Measurements from ENCODE around the gene DNAH2. TPM values are rescaled to one million over a fixed set of nuclear protein-coding genes. Genes with fewer than 3 reads are reported as not detected.

The DNAH2 gene
- not detected for total RNA-seq
- not detected for total RNA-seq (2013)
- 0 to 0.28 (median 0.04) reads per million in 29 experiments for total RNA-seq

DNA sequence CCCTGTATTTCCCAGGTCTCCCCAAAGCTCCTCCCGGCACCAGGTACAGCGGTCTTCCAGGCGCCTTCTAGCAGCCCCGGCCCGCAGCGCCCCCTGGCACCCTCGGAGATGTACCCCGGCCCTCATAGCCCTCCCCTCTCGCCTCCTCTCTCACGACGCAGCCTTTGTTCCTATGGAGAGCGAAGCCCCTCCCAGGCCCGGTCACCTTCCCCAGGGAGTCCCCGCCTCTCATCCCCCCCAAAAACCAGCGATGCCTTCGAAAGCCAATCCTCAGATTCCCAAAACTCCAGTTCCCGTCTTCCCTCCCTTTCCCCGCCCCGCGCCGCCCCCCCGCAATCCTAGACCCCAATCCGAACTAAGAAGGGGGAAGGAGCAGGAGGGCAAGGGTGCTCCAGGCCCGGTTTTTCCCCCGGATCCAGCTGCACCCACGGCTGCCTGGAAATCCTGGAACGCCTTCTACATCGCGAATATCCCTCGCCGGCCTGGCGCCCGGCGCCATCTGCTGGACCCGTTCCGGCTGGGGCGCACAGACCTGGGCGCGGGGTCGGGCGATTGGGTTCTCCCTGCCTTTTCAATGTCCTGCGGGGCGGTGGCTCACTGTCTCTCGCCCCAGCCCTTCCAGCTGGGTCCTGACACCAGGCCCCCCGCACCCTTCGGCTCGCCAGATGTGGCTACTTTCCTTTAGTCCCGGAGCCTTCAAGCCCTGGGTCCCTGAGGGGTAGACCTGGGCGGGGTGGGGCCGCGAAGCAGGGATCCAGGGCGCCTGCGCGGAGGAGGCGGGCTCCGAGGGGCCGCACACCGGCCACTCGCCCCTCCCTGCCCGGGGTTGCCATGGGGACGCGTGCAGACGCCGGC is at the start of gene DNAH2:
DNAH2 (plus strand) TSS at position 844 of the 855 bp plus-strand sequence. CDS start 1,991 bp downstream, outside the sequence.
- H3K9me3 ChIP-seq = no peaks in the 10 kb centered on the region
- WGBS (ENCODE audit: insufficient coverage) = under 1% methylated on average over 48 of the region's 64 CpGs
- H3K27me3 Mint-ChIP-seq = peaks cover 63 to 82% of the 10 kb centered on the region in 2 donors
- H3K36me3 Mint-ChIP-seq = no peaks in the 10 kb centered on the region
- H3K4me3 Mint-ChIP-seq = peak within 1 kb of the TSS; percentile 67 to 71 (median 70)
- no peaks in the 10 kb centered on the region for H3K36me3 ChIP-seq (ENCODE audit: control insufficient read depth in 2 of 2, extremely low read depth in 1 of 2, insufficient read depth in 1 of 2, low read length in 1 of 2)
- peaks cover 0 to 82% of the 10 kb centered on the region in 2 experiments for H3K27me3 ChIP-seq (replicated peaks in 1 of 2; ENCODE audit: control insufficient read depth in 2 of 2, extremely low read depth in 1 of 2, insufficient read depth in 2 of 2, low read length in 1 of 2)
- no peak within 1 kb of the TSS for H3K27ac ChIP-seq (ENCODE audit: low read length)
- POLR2A ChIA-PET = no interaction called here
- no peaks in the 10 kb centered on the region for H3K9me3 Mint-ChIP-seq
- peaks cover 14 to 25% (median 21%) of the 10 kb centered on the region in 3 donors for H3K4me1 Mint-ChIP-seq
- peak within 1 kb of the TSS; percentile 28 to 57 for H3K4me3 ChIP-seq (ENCODE audit: control insufficient read depth in 1 of 2, extremely low read depth in 1 of 2, low read length in 1 of 2)
- ATAC-seq (replicated peaks in 1 of 4) (peak; percentile 53 to 68 (median 62)), DNase-seq (peak in 5 of 35 experiments; percentile 16 to 33 (median 22))
- peaks cover 0 to 21% of the 10 kb centered on the region in 2 experiments for H3K4me1 ChIP-seq (ENCODE audit: control insufficient read depth in 1 of 2, extremely low read depth in 1 of 2, insufficient read depth in 2 of 2, low read length in 2 of 2)
- CTCF ChIA-PET = no interaction called here
- H3K27ac Mint-ChIP-seq = no peak within 1 kb of the TSS

DNA sequence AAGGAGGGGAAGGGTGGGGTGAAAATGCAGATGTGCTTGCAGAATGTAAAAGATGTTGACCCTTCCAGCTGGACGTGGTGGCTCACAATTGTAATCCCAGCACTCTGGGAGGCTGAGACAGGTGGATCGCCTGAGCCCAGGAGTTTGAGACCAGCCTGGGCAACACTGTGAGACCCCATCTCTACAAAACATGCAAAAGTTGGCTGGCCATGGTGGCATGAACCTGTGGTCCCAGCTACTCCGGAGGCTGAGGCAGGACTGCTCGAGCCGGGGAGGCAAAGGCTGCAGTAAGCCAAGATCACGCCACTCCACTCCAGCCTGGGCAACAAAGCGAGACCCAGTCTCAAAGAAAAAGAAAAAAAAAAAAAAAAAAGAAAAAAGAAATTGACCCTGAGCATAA is 49.1 kb upstream of the DNAH2 start:
- H3K4me1 Mint-ChIP-seq = no peaks in the 10 kb centered on the region
- ChIA-PET CTCF (no interaction called here), POLR2A (no interaction called here)
- Histone ChIP-seq H3K36me3 (ENCODE audit: control insufficient read depth in 2 of 2, extremely low read depth in 1 of 2, insufficient read depth in 1 of 2, low read length in 1 of 2) (peaks cover 6 to 44% of the 10 kb centered on the region in 2 donors), H3K27me3 (replicated peaks in 1 of 2; ENCODE audit: control insufficient read depth in 2 of 2, extremely low read depth in 1 of 2, insufficient read depth in 2 of 2, low read length in 1 of 2) (no peaks in the 10 kb centered on the region), H3K9me3 (no peaks in the 10 kb centered on the region), H3K27ac (ENCODE audit: low read length) (no peak overlapping the region), H3K4me1 (ENCODE audit: control insufficient read depth in 1 of 2, extremely low read depth in 1 of 2, insufficient read depth in 2 of 2, low read length in 2 of 2) (no peaks in the 10 kb centered on the region), H3K4me3 (ENCODE audit: control insufficient read depth in 1 of 2, extremely low read depth in 1 of 2, low read length in 1 of 2) (no peak overlapping the region)
- no peaks in the 10 kb centered on the region for H3K9me3 Mint-ChIP-seq
- H3K4me3 Mint-ChIP-seq = no peak overlapping the region
- DNase-seq = no peak
- no peaks in the 10 kb centered on the region for H3K27me3 Mint-ChIP-seq
- peaks cover 29% of the 10 kb centered on the region for H3K36me3 Mint-ChIP-seq
- no peak overlapping the region for H3K27ac Mint-ChIP-seq
- no peak for ATAC-seq (replicated peaks in 1 of 4)
- 100% methylated on average over 2 of the region's 7 CpGs for WGBS (ENCODE audit: insufficient coverage)

- no peak overlapping the region for H3K4me3 Mint-ChIP-seq
- H3K4me1 ChIP-seq (ENCODE audit: control insufficient read depth in 1 of 2, extremely low read depth in 1 of 2, insufficient read depth in 2 of 2, low read length in 2 of 2) = no peaks in the 10 kb centered on the region
- peaks cover 6 to 61% of the 10 kb centered on the region in 2 donors for H3K36me3 ChIP-seq (ENCODE audit: control insufficient read depth in 2 of 2, extremely low read depth in 1 of 2, insufficient read depth in 1 of 2, low read length in 1 of 2)
- H3K36me3 Mint-ChIP-seq = peaks cover 40% of the 10 kb centered on the region
- H3K27me3 Mint-ChIP-seq = no peaks in the 10 kb centered on the region
- ChIA-PET CTCF (interaction anchor here (0.8 to 1.2 kb wide), 5 partner anchors 12 to 84 kb away, joined by 4 to 9 read pairs (median 5); partner anchors contain the start of genes FXR2 (in 1 of the 2), TP53 (in 1 of the 2) and WRAP53 (in 1 of the 2)), POLR2A (interaction anchor here in 1 of 2 donors (0.6 kb wide), 1 partner anchor 46 kb away, joined by 3 read pairs; no protein-coding TSS in a partner anchor)
- H3K27ac ChIP-seq (ENCODE audit: low read length) = no peak overlapping the region
- ATAC-seq (replicated peaks in 1 of 4) = no peak
- no peak overlapping the region for H3K27ac Mint-ChIP-seq
- DNase-seq = peak in 7 of 35 experiments; percentile 12 to 40 (median 21)
- H3K27me3 ChIP-seq (replicated peaks in 1 of 2; ENCODE audit: control insufficient read depth in 2 of 2, extremely low read depth in 1 of 2, insufficient read depth in 2 of 2, low read length in 1 of 2) = no peaks in the 10 kb centered on the region
- H3K4me1 Mint-ChIP-seq = peaks cover 0 to 7% (median 4%) of the 10 kb centered on the region in 3 donors
- no peaks in the 10 kb centered on the region for H3K9me3 ChIP-seq
- no peak overlapping the region for H3K4me3 ChIP-seq (ENCODE audit: control insufficient read depth in 1 of 2, extremely low read depth in 1 of 2, low read length in 1 of 2)
- no CpG with 5 or more reads among the region's 2 CpGs for WGBS (ENCODE audit: insufficient coverage)
- H3K9me3 Mint-ChIP-seq = no peaks in the 10 kb centered on the region
Measured at GRCh38 chr17:7673239-7673638, 44.3 kb upstream of the DNAH2 start.

DNA sequence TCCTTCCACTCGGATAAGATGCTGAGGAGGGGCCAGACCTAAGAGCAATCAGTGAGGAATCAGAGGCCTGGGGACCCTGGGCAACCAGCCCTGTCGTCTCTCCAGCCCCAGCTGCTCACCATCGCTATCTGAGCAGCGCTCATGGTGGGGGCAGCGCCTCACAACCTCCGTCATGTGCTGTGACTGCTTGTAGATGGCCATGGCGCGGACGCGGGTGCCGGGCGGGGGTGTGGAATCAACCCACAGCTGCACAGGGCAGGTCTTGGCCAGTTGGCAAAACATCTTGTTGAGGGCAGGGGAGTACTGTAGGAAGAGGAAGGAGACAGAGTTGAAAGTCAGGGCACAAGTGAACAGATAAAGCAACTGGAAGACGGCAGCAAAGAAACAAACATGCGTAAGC is 42.6 kb upstream of the DNAH2 start:
- Mint-ChIP-seq H3K4me1 (peaks cover 2 to 7% (median 6%) of the 10 kb centered on the region in 3 donors), H3K27me3 (no peaks in the 10 kb centered on the region), H3K9me3 (no peaks in the 10 kb centered on the region), H3K4me3 (no peak overlapping the region), H3K36me3 (peaks cover 33% of the 10 kb centered on the region), H3K27ac (no peak overlapping the region)
- Histone ChIP-seq H3K4me3 (ENCODE audit: control insufficient read depth in 1 of 2, extremely low read depth in 1 of 2, low read length in 1 of 2) (no peak overlapping the region), H3K27me3 (replicated peaks in 1 of 2; ENCODE audit: control insufficient read depth in 2 of 2, extremely low read depth in 1 of 2, insufficient read depth in 2 of 2, low read length in 1 of 2) (no peaks in the 10 kb centered on the region), H3K9me3 (no peaks in the 10 kb centered on the region), H3K36me3 (ENCODE audit: control insufficient read depth in 2 of 2, extremely low read depth in 1 of 2, insufficient read depth in 1 of 2, low read length in 1 of 2) (peaks cover 6 to 47% of the 10 kb centered on the region in 2 donors), H3K27ac (ENCODE audit: low read length) (no peak overlapping the region), H3K4me1 (ENCODE audit: control insufficient read depth in 1 of 2, extremely low read depth in 1 of 2, insufficient read depth in 2 of 2, low read length in 2 of 2) (no peaks in the 10 kb centered on the region)
- WGBS (ENCODE audit: insufficient coverage) = over 99% methylated on average over 12 of the region's 14 CpGs
- ATAC-seq (replicated peaks in 1 of 4) (no peak), DNase-seq (no peak)
- POLR2A ChIA-PET = interaction anchor here in 1 of 2 donors (0.6 kb wide), 1 partner anchor 436 kb away, joined by 5 read pairs; no protein-coding TSS in a partner anchor
- CTCF ChIA-PET = interaction anchor here in 1 of 2 donors (1.1 kb wide), 1 partner anchor 12 kb away, joined by 4 read pairs; the partner anchor contains the start of gene TP53

DNA sequence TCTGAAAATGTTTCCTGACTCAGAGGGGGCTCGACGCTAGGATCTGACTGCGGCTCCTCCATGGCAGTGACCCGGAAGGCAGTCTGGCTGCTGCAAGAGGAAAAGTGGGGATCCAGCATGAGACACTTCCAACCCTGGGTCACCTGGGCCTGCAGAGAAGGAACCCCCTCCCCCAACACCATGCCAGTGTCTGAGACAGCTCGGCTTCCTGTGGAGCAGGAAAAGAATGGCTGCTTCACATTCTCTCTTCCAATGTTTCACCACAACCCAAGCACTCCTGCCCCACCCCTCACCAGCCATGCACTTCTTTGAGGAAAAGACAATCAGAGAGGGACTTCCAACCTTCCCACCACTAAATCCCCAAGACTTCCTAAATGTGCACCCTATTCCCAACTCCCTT is 41.0 kb upstream of the DNAH2 start:
- DNase-seq (no peak), ATAC-seq (replicated peaks in 1 of 4) (no peak)
- Mint-ChIP-seq H3K4me3 (no peak overlapping the region), H3K27me3 (no peaks in the 10 kb centered on the region), H3K36me3 (peaks cover 28% of the 10 kb centered on the region), H3K27ac (no peak overlapping the region), H3K9me3 (no peaks in the 10 kb centered on the region), H3K4me1 (peaks cover 3 to 7% (median 7%) of the 10 kb centered on the region in 3 donors)
- WGBS (ENCODE audit: insufficient coverage) = no CpG with 5 or more reads among the region's 5 CpGs
- H3K27me3 ChIP-seq (replicated peaks in 1 of 2; ENCODE audit: control insufficient read depth in 2 of 2, extremely low read depth in 1 of 2, insufficient read depth in 2 of 2, low read length in 1 of 2) = no peaks in the 10 kb centered on the region
- POLR2A ChIA-PET = no interaction called here
- CTCF ChIA-PET = interaction anchor here in 1 of 2 donors (0.6 kb wide), 1 partner anchor 12 kb away, joined by 3 read pairs; the partner anchor contains the start of gene WRAP53
- peaks cover 0 to 38% of the 10 kb centered on the region in 2 donors for H3K36me3 ChIP-seq (ENCODE audit: control insufficient read depth in 2 of 2, extremely low read depth in 1 of 2, insufficient read depth in 1 of 2, low read length in 1 of 2)
- no peaks in the 10 kb centered on the region for H3K9me3 ChIP-seq
- no peaks in the 10 kb centered on the region for H3K4me1 ChIP-seq (ENCODE audit: control insufficient read depth in 1 of 2, extremely low read depth in 1 of 2, insufficient read depth in 2 of 2, low read length in 2 of 2)
- H3K4me3 ChIP-seq (ENCODE audit: control insufficient read depth in 1 of 2, extremely low read depth in 1 of 2, low read length in 1 of 2) = no peak overlapping the region
- H3K27ac ChIP-seq (ENCODE audit: low read length) = no peak overlapping the region

DNA sequence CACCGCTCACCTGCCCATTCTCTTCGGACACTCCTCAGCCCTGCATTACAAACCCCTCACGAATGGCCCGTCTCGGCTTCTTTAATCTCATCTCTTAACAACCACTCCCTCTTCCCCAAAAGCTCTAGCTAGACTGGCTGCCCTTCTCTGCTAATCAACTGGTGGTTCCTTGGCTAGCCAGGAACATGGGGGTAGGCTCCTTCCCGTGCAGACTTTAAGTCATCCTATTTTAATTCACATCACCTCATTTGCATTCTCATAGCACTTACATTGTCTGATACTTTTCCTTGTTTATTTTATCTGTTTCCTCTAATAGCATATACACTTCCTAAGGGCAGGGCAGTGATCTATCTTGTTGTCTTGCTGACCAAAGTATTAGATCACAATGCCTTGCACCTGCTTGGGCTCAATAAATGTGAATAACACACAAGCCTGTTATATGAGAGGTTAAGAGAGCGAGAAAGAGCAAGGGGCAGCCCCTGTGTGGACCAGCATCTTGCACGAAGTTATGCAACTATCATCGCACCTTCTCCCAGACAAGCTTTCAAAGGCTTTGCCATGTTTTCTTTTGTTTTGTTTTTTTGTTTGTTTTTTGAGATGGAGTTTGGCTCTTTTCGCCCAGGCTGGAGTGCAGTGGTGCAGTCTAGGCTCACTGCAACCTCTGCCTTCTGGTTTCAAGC is 40.0 kb upstream of the DNAH2 start:
- Histone ChIP-seq H3K4me3 (ENCODE audit: control insufficient read depth in 1 of 2, extremely low read depth in 1 of 2, low read length in 1 of 2) (no peak overlapping the region), H3K36me3 (ENCODE audit: control insufficient read depth in 2 of 2, extremely low read depth in 1 of 2, insufficient read depth in 1 of 2, low read length in 1 of 2) (peaks cover 0 to 31% of the 10 kb centered on the region in 2 donors), H3K9me3 (no peaks in the 10 kb centered on the region), H3K4me1 (ENCODE audit: control insufficient read depth in 1 of 2, extremely low read depth in 1 of 2, insufficient read depth in 2 of 2, low read length in 2 of 2) (peaks cover 0 to 2% of the 10 kb centered on the region in 2 experiments), H3K27ac (ENCODE audit: low read length) (no peak overlapping the region), H3K27me3 (replicated peaks in 1 of 2; ENCODE audit: control insufficient read depth in 2 of 2, extremely low read depth in 1 of 2, insufficient read depth in 2 of 2, low read length in 1 of 2) (no peaks in the 10 kb centered on the region)
- ATAC-seq (replicated peaks in 1 of 4) (no peak), DNase-seq (no peak)
- Mint-ChIP-seq H3K9me3 (no peaks in the 10 kb centered on the region), H3K36me3 (peaks cover 28% of the 10 kb centered on the region), H3K27me3 (no peaks in the 10 kb centered on the region), H3K4me3 (no peak overlapping the region), H3K27ac (peak overlapping the region in 1 of 2 donors; percentile 2), H3K4me1 (peaks cover 5 to 10% (median 7%) of the 10 kb centered on the region in 3 donors)
- ChIA-PET CTCF (interaction anchor here in 1 of 2 donors (0.6 kb wide), 2 partner anchors 11 to 45 kb away, joined by 3 read pairs; partner anchors contain the start of gene WRAP53), POLR2A (no interaction called here)
- WGBS (ENCODE audit: insufficient coverage) = 96% methylated on average over 7 of the region's 10 CpGs

All from T-cell (primary cell).